ENCODE measurements around the gene DLX4. TPM values are rescaled to one million over a fixed set of nuclear protein-coding genes. Genes with fewer than 3 reads are reported as not detected.

Gene DLX4
- total RNA-seq, 1 donor from 2014 or later, result 2.1 TPM

- intact Hi-C loops (cut with DNase I), result no loop called here
- Histone ChIP-seq H3K4me1 (no peaks in the 10 kb centered on the region), H3K9me3 (no peaks in the 10 kb centered on the region), H3K27me3 (peaks cover 24% of the 10 kb centered on the region), H3K36me3 (no peaks in the 10 kb centered on the region), H3K27ac (no peak overlapping the region), H3K4me3 (no peak overlapping the region)
- no peak for DNase-seq
- TF ChIP-seq CTCF (IDR thresholded peaks at IDR 0.05), result no peak
- no peak for ATAC-seq
These were observed 37.4 kb upstream of the DLX4 start for GRCh38 chr17:49931416-49932137.

GRCh38 chr17:49932138-49932723, 36.8 kb upstream of the DLX4 start:
- no peak for DNase-seq
- Histone ChIP-seq H3K27me3 (peaks cover 24% of the 10 kb centered on the region), H3K4me3 (no peak overlapping the region), H3K4me1 (no peaks in the 10 kb centered on the region), H3K9me3 (no peaks in the 10 kb centered on the region), H3K36me3 (no peaks in the 10 kb centered on the region), H3K27ac (no peak overlapping the region)
- ATAC-seq, result no peak
- intact Hi-C loops (cut with DNase I), result no loop called here
- no peak for TF ChIP-seq CTCF (IDR thresholded peaks at IDR 0.05)

GRCh38 chr17:49932901-49933300, 36.1 kb upstream of the DLX4 start:
- no peak for TF ChIP-seq CTCF (IDR thresholded peaks at IDR 0.05)
- ATAC-seq (no peak), DNase-seq (no peak)
- H3K4me1 ChIP-seq, result no peaks in the 10 kb centered on the region
- H3K4me3 ChIP-seq, result no peak overlapping the region
- no peaks in the 10 kb centered on the region for H3K9me3 ChIP-seq
- intact Hi-C loops (cut with DNase I), result no loop called here
- no peak overlapping the region for H3K27ac ChIP-seq
- peaks cover 24% of the 10 kb centered on the region for H3K27me3 ChIP-seq
- H3K36me3 ChIP-seq, result no peaks in the 10 kb centered on the region

- Histone ChIP-seq H3K4me3 (no peak overlapping the region), H3K36me3 (no peaks in the 10 kb centered on the region), H3K27me3 (peaks cover 24% of the 10 kb centered on the region), H3K4me1 (no peaks in the 10 kb centered on the region), H3K27ac (no peak overlapping the region), H3K9me3 (no peaks in the 10 kb centered on the region)
- TF ChIP-seq CTCF (IDR thresholded peaks at IDR 0.05), result no peak
- DNase-seq (no peak), ATAC-seq (no peak)
- intact Hi-C loops (cut with DNase I), result no loop called here
These were observed 33.3 kb upstream of the DLX4 start for GRCh38 chr17:49935526-49936210.

- intact Hi-C loops (cut with DNase I), result no loop called here
- Histone ChIP-seq H3K27me3 (peaks cover 19% of the 10 kb centered on the region), H3K27ac (no peak overlapping the region), H3K4me1 (no peaks in the 10 kb centered on the region), H3K4me3 (no peak overlapping the region), H3K36me3 (no peaks in the 10 kb centered on the region), H3K9me3 (no peaks in the 10 kb centered on the region)
- ATAC-seq (no peak), DNase-seq (no peak)
- TF ChIP-seq CTCF (IDR thresholded peaks at IDR 0.05), result no peak
These were observed 32.6 kb upstream of the DLX4 start for GRCh38 chr17:49936386-49936785.
